ENCODE measurements around the gene KRTAP5-3.
"Not testable (repeated sequence)": the region's sequence is repeated elsewhere in the genome, so short reads cannot be mapped to it uniquely, and the experiment has no call there.

KRTAP5-3 gene

GRCh38 chr11:1607901-1608300 is 362 bp downstream of the KRTAP5-3 start:
- not testable (repeated sequence) for DNase-seq

- not testable (repeated sequence) for DNase-seq
Measured at GRCh38 chr11:1607156-1607845, 962 bp downstream of the KRTAP5-3 start.

GRCh38 chr11:1605923-1606322 is 2.3 kb downstream of the KRTAP5-3 start:
- DNase-seq = not testable (repeated sequence)

- DNase-seq = no peak
Measured at GRCh38 chr11:1604711-1605110, 3.6 kb downstream of the KRTAP5-3 start.

GRCh38 chr11:1604181-1604580 is 4.1 kb downstream of the KRTAP5-3 start:
- no peak for DNase-seq

GRCh38 chr11:1603629-1604028 is 4.6 kb downstream of the KRTAP5-3 start:
- DNase-seq = no peak

- DNase-seq = not testable (repeated sequence)
Measured at GRCh38 chr11:1601663-1602062, 6.6 kb downstream of the KRTAP5-3 start.

- no peak for DNase-seq
Measured at GRCh38 chr11:1600626-1601025, 7.6 kb downstream of the KRTAP5-3 start.

- no peak for DNase-seq
Measured at GRCh38 chr11:1598816-1599215, 9.4 kb downstream of the KRTAP5-3 start.

- DNase-seq = not testable (repeated sequence)
Measured at GRCh38 chr11:1598406-1598805, 9.9 kb downstream of the KRTAP5-3 start.

- no peak for DNase-seq
Measured at GRCh38 chr11:1597994-1598380, 10.3 kb downstream of the KRTAP5-3 start, which contains the start of gene KRTAP5-2. Gene KRTAP5-2 (minus strand): TSS chr11:1598294. CDS start chr11:1598250, 44 bp downstream.

GRCh38 chr11:1597331-1597993 is 10.8 kb downstream of the KRTAP5-3 start:
- DNase-seq = no peak

- not testable (repeated sequence) for DNase-seq
Measured at GRCh38 chr11:1596576-1597121, 11.6 kb downstream of the KRTAP5-3 start.

- not testable (repeated sequence) for DNase-seq
Measured at GRCh38 chr11:1595994-1596575, 12.2 kb downstream of the KRTAP5-3 start.

- no peak for DNase-seq
Measured at GRCh38 chr11:1592628-1593027, 15.6 kb downstream of the KRTAP5-3 start.

- no peak for DNase-seq
Measured at GRCh38 chr11:1589996-1590395, 18.3 kb downstream of the KRTAP5-3 start.

GRCh38 chr11:1589191-1589963 is 18.9 kb downstream of the KRTAP5-3 start:
- DNase-seq = not testable (repeated sequence)

- no peak for DNase-seq
Measured at GRCh38 chr11:1586699-1587098, 21.6 kb downstream of the KRTAP5-3 start.

GRCh38 chr11:1584661-1585370 is 23.4 kb downstream of the KRTAP5-3 start, which contains the start of gene KRTAP5-1:
Gene KRTAP5-1 (minus strand): TSS chr11:1585283. CDS start chr11:1585249, 34 bp downstream.
- DNase-seq = not testable (repeated sequence)

- DNase-seq = not testable (repeated sequence)
Measured at GRCh38 chr11:1582909-1583308, 25.4 kb downstream of the KRTAP5-3 start.

GRCh38 chr11:1581976-1582375 is 26.3 kb downstream of the KRTAP5-3 start:
- no peak for DNase-seq

- no peak for DNase-seq
Measured at GRCh38 chr11:1576825-1577224, 31.4 kb downstream of the KRTAP5-3 start.

All from activated CD8-positive, alpha-beta memory T cell treated with anti-CD3 and anti-CD28 coated beads, Interleukin-2, amount 50 U/mL, for 48 hours (primary cell).